Activated T-cell treated with anti-CD3 and anti-CD28 coated beads for 24 hours (primary cell): ENCODE measurements around the gene ZFP64.
"Not testable (repeated sequence)": the region's sequence is repeated elsewhere in the genome, so short reads cannot be mapped to it uniquely, and the experiment has no call there.

Experiments used
- DNase-seq: peaks from one replicate; pipeline ENCODE4 v3.0.0-alpha.2; 2020; ENCODE audit warnings: low read depth

ZFP64 gene

DNA sequence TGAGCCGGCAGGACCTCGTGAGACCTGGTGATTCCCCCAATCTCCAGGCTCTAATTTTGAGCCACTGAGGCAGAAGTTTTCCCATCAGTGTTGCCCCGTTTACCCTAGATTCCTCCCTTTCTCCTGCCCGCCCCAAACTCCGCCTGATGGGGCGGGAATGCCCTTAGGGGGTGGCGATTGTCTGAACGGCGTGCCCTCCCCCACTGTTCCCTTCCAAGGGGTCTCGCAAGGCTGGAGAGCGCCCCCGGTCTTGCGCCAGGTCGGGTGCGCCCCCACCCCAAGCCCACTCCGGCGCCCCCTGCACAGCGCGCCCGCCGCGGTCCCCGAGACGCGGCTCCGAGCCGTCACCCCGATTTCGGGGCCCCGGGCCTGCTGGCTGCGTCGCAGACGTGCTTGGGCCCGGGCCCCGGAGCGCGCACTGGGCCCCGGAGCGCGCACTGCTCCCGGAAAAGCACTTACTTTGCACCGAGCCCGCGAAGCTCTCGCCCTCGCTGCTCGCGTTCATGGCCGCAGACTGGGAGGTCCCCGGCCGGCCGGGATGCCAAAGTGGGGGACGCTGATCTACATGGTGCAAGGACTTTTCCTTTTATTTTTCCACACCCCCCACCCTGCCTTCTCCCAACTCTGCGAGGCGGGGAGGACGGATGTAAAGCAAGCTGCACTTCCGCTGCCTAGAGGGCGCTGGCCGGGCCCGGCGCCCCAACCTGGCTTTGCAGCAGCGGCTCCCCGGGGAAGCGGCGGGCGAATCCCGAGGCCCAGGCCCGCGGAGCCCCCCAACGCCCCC, at the start of gene ZFP64:
Gene ZFP64, minus strand, starts transcription at position 648 of the 784 bp plus-strand sequence. Its CDS starts 143 bp downstream, at position 505.
- DNase-seq = peak; percentile 64

DNA sequence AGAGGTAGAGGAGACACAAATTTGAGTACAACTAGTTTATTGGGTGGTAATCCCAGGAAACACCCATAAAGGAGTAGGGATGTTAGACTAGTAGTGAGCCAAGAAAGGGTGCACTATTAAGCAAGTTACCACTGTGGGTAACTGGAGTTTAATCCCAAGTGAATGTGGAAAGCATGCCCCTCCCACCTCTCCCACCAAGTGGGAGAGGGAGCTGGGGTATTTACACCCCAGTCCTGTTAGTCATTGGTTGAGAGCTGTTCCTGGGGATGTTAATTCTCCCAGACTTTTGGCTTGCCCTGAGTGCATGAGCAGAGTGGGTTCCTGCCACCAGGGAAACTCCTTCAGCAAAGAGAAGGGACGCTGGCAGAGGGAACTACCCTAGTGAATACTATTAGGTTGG, 49.2 kb upstream of the ZFP64 start:
- no peak for DNase-seq

DNA sequence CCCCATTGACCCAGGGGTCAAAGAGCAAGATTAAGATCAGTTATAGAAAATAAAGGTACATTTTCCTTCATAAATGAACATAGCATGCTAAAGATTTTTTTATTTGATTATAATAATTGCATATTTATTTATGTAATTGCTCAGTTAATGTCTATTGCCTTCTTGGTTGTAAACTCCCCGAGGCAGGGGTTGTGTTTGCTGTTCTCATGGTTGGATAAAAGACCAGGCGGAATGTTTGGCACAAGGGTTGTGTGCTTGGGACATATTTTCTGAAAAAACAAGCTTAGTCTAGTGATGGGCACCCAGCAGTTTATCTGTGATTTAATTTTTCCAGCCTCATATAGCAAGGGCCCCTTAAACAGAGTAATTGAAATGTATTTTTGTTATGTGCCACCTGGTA, 47.5 kb upstream of the ZFP64 start:
- DNase-seq = no peak

- DNase-seq = no peak
These were observed 44.7 kb upstream of the ZFP64 start for GRCh38 chr20:52236292-52236691.

GRCh38 chr20:52235129-52235528, 43.5 kb upstream of the ZFP64 start:
- no peak for DNase-seq

DNA sequence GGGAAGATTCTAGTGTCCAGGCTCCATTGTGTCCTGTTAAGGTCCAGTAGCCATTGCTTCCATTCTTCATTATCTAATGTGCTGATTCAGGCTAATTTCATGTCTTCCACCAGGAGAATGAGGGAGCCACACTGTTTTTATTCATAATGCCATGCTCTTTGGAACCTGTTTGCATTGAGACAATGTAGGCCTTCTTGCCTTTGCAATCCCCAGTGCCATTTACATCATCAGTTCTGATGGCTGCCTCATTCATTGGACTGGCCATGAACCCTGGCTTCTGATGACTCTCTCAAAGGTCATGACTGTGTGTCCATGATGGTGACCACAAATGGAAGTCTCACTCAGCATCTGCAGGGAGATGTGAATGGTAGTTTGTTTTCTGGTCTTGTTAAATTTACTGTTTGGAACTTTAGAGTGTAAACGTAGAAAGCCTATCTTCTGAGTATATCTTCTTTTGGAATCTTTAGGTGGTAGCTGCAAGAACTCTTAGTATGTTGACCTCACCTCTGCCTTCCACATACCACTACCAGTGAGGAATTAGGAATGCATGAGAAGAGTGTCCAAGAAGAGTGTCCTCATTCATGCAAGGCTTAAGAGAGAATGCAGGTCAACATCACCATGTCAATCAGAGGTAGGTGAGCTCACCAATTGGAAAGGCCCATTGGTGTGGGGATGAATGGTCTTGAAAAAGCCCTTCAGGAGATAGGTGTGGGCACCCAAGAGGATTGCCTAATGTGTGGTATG, 42.9 kb upstream of the ZFP64 start:
- DNase-seq = no peak

DNA sequence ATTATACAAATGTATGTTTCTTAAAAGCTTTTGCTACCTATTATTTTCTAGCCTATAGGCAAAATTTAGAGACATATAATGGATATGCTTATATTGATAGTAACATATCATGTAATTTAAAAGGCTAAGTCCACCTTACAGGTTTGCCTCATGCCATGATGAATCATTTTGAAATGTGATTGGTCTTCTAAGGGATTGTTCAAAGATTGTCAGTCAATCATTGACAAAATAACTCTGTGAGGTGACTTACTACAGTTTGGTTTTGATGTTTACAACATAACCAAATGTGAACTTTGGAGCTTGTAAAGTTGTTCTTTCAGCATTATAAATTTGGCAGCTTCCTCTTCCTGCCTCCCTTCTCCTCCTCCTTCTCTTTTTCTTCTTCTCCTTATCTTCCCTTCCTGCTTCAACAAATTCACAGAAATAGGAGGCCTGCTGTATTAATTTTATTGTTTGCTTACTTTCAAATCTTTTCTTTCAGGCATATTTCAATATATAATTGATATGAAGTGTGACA, 39.7 kb upstream of the ZFP64 start:
- DNase-seq = no peak

- no peak for DNase-seq
These were observed 38.8 kb upstream of the ZFP64 start for GRCh38 chr20:52230409-52230808.

DNA sequence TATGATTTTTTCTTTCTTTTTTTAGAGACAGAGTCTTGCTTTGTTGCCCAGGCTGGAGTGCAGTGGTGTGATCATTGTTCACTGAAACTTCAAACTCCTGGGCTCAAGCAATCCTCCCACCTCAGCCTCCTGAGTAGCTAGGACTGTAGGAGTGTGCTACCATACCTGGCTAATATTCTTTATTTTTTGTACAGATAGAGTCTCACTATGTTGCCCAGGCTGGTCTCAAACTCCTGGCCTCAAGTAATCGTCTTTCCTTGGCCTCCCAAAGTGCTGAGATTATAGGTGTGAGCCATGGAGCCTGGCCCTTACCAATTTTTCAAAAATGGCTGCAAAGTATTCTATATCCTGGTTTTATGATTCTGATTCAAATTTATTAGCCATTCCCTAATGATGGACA, 37.8 kb upstream of the ZFP64 start:
- not testable (repeated sequence) for DNase-seq

GRCh38 chr20:52226370-52226769, 34.8 kb upstream of the ZFP64 start:
- no peak for DNase-seq

GRCh38 chr20:52224920-52225319, 33.3 kb upstream of the ZFP64 start:
- DNase-seq = no peak

DNA sequence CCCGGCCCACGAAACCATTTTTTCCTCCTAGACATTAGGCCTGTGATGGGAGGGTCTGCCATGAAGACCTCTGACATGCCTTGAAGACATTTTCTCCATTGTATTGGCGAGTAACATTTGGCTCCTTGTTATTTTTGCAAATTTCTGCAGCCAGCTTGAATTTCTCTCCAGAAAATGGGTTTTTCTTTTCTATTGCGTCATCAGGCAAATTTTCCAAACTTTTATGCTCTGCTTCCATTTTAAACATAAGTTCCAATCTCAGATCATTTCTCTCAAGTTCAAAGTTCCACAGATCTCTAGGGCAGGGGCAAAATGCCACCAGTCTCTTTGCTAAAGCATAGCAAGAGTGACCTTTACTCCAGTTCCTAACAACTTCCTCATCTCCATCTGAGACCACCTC, 29.8 kb upstream of the ZFP64 start:
- not testable (repeated sequence) for DNase-seq

DNA sequence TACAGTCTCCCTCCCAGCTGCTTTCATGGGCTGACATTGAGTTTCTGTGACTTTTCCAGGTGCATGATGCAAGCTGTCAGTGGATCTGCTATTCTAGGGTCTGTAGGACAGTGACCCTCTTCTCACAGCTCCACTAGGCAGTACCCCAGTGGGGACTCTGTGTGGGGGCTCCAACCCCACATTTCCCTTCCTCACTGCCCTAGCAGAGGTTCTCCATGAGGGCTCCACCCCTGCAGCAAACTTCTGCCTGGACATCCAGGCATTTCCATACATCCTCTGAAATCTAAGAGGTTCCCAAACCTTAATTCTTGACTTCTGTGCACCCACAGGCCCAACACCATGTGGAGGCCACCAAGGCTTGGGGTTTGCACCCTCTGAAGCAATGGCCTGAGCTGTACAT, 29.3 kb upstream of the ZFP64 start:
- not testable (repeated sequence) for DNase-seq

DNA sequence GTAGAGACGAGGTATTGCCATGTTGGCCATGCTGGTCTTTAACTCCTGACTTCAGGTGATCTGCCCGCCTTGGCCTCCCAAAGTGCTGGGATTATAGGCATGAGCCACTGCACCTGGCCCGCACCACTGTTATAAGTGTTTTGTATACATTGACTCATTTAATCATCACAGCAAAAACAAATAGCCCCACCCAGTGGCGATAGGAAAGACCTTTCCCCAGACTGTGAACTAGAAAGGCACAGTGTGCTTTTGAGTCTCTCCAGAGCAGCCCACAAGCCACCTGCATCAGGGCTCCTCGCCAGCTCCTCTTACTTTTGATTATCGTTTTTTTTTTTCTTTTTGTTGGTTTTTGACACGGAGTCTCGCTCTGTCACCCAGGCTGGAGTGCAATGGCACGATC, 27.9 kb upstream of the ZFP64 start:
- no peak for DNase-seq

DNA sequence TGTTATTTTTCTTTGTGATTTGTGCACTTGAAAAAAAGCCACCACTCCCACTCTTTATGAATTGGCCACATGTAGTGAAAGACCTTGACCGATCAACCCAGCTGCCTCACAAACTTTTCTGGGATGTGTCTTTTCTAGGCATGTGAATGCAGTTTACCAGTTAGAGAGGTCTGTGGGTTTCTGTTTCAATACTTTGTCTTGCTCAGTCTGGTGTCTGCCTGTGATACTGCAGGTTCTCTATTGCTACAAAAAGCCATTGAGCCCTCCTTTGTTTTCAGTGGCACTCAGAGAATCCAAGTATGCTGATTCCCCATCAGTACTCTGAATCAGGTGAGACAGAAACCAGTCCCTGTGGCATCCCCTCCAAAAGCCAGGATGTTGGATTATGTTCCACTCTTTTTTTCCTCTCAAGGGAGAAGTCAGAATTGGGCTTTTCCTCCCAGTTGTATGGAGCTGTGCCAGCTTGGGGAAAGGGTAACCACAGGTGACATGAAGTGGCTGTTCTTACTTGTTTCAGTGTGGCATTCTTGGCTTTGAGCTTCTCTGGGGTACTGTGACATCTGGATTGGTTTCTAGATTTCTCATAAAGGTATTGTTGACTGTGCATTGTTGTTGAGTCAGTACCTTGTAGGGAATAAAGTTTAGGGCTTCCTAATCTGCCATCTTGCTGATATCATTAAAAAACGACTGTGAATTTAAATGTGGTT, 26.3 kb upstream of the ZFP64 start:
- no peak for DNase-seq

DNA sequence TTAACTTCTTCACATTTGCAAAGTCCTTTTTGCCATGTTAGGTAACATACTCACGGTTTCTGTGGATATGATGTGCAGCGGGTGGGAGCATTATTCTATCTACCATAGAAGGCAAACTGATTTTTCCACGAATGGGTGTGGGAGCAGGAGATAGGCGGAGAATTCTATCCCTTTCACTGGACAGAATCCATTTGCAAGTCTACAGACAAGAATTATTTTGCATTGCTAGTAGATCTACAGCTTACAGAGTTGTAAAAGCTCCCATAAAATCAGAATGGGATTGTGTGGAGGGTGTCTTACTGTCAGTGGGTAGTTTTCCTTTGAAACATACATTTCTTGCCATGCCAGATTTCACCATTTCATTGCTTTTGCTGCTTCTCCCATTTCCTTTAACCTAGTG, 22.4 kb upstream of the ZFP64 start:
- no peak for DNase-seq

DNA sequence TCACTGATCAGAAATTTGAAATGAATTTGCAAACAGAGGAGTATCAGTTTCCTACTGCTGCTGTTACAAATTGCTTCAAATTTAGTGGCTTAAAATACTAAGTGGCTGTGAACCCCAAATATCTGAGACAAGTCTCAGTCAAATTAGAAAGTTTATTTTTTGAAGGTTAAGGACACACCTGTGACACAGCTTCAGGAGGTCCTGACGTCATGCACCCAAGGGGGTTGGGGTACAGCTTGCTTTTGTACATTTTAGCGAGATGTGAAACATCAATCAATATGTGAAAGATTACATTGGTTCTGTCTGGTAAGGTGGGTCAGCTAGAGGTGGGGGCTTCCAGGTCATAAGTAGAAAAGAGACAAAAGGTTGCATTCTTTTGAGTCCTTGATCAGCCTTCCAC, 21.4 kb upstream of the ZFP64 start:
- no peak for DNase-seq

- no peak for DNase-seq
These were observed 18.7 kb upstream of the ZFP64 start for GRCh38 chr20:52210037-52210990.

- DNase-seq = no peak
These were observed 17.6 kb upstream of the ZFP64 start for GRCh38 chr20:52209154-52209571.

GRCh38 chr20:52207020-52207810, 15.6 kb upstream of the ZFP64 start:
- DNase-seq = no peak

DNA sequence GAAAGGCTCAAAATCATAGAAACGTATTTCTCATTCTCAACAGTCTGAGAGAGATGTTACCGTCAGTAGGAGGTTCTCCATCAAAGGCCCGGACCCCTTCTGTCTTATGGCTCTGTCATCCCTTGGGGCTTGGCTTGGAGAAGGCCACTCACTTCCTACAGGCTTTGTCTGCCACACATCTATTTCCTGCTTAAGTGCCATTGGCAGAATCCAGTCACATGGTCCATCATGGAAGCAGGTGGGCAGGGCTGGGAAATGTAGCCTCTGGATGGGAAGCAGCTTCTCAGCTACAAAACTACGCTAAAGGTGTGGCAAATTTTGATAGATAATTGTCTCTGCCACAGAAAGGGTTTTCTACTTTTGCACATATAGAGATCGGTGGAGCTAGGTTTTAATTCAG, 12.6 kb upstream of the ZFP64 start:
- no peak for DNase-seq
